Measurements from ENCODE around the gene FAF2.

- no peak for TF ChIP-seq POLR2AphosphoS5 (IDR thresholded peaks at IDR 0.05)
- TF ChIP-seq POLR2A (IDR thresholded peaks at IDR 0.05; ENCODE audit: low read depth) = no peak
- TF ChIP-seq, protein P1, sequence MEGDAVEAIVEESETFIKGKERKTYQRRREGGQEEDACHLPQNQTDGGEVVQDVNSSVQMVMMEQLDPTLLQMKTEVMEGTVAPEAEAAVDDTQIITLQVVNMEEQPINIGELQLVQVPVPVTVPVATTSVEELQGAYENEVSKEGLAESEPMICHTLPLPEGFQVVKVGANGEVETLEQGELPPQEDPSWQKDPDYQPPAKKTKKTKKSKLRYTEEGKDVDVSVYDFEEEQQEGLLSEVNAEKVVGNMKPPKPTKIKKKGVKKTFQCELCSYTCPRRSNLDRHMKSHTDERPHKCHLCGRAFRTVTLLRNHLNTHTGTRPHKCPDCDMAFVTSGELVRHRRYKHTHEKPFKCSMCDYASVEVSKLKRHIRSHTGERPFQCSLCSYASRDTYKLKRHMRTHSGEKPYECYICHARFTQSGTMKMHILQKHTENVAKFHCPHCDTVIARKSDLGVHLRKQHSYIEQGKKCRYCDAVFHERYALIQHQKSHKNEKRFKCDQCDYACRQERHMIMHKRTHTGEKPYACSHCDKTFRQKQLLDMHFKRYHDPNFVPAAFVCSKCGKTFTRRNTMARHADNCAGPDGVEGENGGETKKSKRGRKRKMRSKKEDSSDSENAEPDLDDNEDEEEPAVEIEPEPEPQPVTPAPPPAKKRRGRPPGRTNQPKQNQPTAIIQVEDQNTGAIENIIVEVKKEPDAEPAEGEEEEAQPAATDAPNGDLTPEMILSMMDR (IDR thresholded peaks at IDR 0.05) = no peak
- no peak for TF ChIP-seq EP300 (IDR thresholded peaks at IDR 0.05)
These were observed 1.1 kb upstream of the FAF2 start for GRCh38 chr5:176446884-176447590.
